ENCODE data around the gene CKAP5.

- TF ChIP-seq SUZ12 (IDR thresholded peaks at IDR 0.05) (no peak), LEF1 (IDR thresholded peaks at IDR 0.05; ENCODE audit: borderline replicate concordance) (no peak), L3MBTL2 (conservative IDR thresholded peaks at IDR 0.05) (no peak), FOXK2 (IDR thresholded peaks at IDR 0.05) (no peak), ELF4 (IDR thresholded peaks at IDR 0.05) (no peak), SP1 (IDR thresholded peaks at IDR 0.05) (no peak), FOXA1 (IDR thresholded peaks at IDR 0.05) (no peak), NFRKB (IDR thresholded peaks at IDR 0.05) (no peak), TARDBP (IDR thresholded peaks at IDR 0.05) (no peak), FOXM1 (IDR thresholded peaks at IDR 0.05; ENCODE audit: borderline replicate concordance) (no peak), BHLHE40 (IDR thresholded peaks at IDR 0.05; ENCODE audit: borderline replicate concordance) (no peak), PKNOX1 (IDR thresholded peaks at IDR 0.05) (no peak)
Observed at GRCh38 chr11:46877580-46877979, 31.5 kb upstream of the CKAP5 start.
